ENCODE data around the gene CLEC18C.

DNA sequence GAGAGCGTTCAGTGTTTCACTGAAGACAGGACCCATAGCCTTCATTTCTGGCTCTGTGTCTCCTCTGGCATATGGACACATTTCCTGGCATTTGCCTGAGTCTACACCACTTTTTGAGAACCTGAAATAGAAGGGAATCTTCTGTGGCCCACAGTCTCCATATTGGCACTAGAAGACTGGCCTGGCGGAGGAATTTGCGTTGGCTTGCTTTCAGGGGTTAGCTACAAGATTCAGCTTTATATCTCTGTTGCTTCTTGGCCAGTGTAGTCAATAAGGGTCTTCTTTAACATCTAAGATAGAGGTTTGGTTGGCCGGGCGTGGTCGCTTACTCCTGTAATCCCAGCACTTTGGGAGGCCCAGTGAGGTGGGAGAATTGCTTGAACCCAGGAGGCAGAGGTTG is 12.8 kb upstream of the CLEC18C start:
- TF ChIP-seq, protein P1, sequence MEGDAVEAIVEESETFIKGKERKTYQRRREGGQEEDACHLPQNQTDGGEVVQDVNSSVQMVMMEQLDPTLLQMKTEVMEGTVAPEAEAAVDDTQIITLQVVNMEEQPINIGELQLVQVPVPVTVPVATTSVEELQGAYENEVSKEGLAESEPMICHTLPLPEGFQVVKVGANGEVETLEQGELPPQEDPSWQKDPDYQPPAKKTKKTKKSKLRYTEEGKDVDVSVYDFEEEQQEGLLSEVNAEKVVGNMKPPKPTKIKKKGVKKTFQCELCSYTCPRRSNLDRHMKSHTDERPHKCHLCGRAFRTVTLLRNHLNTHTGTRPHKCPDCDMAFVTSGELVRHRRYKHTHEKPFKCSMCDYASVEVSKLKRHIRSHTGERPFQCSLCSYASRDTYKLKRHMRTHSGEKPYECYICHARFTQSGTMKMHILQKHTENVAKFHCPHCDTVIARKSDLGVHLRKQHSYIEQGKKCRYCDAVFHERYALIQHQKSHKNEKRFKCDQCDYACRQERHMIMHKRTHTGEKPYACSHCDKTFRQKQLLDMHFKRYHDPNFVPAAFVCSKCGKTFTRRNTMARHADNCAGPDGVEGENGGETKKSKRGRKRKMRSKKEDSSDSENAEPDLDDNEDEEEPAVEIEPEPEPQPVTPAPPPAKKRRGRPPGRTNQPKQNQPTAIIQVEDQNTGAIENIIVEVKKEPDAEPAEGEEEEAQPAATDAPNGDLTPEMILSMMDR (IDR thresholded peaks at IDR 0.05 in 8 of 11, conservative IDR thresholded peaks at IDR 0.05 in 3 of 11): no peak
- no peak for TF ChIP-seq POLR2AphosphoS5 (IDR thresholded peaks at IDR 0.05)
- no peak for TF ChIP-seq POLR2A (IDR thresholded peaks at IDR 0.05)

All from spleen (tissue), 7 donors.